ENCODE data around the gene U2AF1L4. TPM values are rescaled to one million over a fixed set of nuclear protein-coding genes. Genes with fewer than 3 reads are reported as not detected.

The U2AF1L4 gene
- total and polyA plus RNA-seq, 2 of the 4 experiments (the other 2 are of a cell fraction): 6.1 to 15.0 TPM

- no peak overlapping the region for H2BK15ac ChIP-seq (ENCODE audit: low read depth, low read length)
- H2BK5ac ChIP-seq (ENCODE audit: low read depth, low read length, poor library complexity, severe bottlenecking): no peak overlapping the region
- H3K27me3 ChIP-seq (ENCODE audit: control insufficient read depth, insufficient read depth, low read length): no peaks in the 10 kb centered on the region
- H3K9ac ChIP-seq (ENCODE audit: low read depth, low read length): no peak overlapping the region
- no peak overlapping the region for H2AFZ ChIP-seq (replicated peaks; ENCODE audit: low read length, poor library complexity)
- no peak overlapping the region for H2BK120ac ChIP-seq (ENCODE audit: low read depth, low read length)
- CTCF ChIA-PET: no interaction called here
- no peaks in the 10 kb centered on the region for H3K36me3 ChIP-seq (ENCODE audit: control insufficient read depth, insufficient read depth, low read length)
- no peaks in the 10 kb centered on the region for H4K20me1 ChIP-seq (ENCODE audit: insufficient read depth, low read length)
- no peaks in the 10 kb centered on the region for H3K9me1 ChIP-seq (ENCODE audit: insufficient read depth, low read length)
- H3K23ac ChIP-seq (ENCODE audit: low read depth, low read length): no peak overlapping the region
- intact Hi-C loops (cut with micrococcal nuclease) (no loop called here), in situ Hi-C loops (cut with MboI; ENCODE audit: low sequenced_read_pairs) (no loop called here), dilution Hi-C loops (cut with HindIII; ENCODE audit: low sequenced_read_pairs, unreplicated experiment) (no loop called here)
- H3K18ac ChIP-seq (ENCODE audit: low read depth, low read length): no peak overlapping the region
- no peak overlapping the region for H2AK9ac ChIP-seq (replicated peaks; ENCODE audit: low read depth, low read length, poor library complexity)
- H2AK5ac ChIP-seq (ENCODE audit: low read depth, low read length): no peak overlapping the region
- peaks cover 0 to 10% of the 10 kb centered on the region in 2 experiments; a peak in 1 of 4 replicates for H3K79me1 ChIP-seq (ENCODE audit: low read depth in 1 of 2, low read length in 2 of 2)
- no peak overlapping the region for H3K4me2 ChIP-seq (ENCODE audit: low read depth, low read length)
- no peak for TF ChIP-seq RFX5 (IDR thresholded peaks at IDR 0.05; ENCODE audit: low read depth, low read length)
- TF ChIP-seq ELK1 (IDR thresholded peaks at IDR 0.05; ENCODE audit: borderline replicate concordance, low read depth, low read length): no peak
- H2BK20ac ChIP-seq (ENCODE audit: low read depth, low read length): no peak overlapping the region
- no peak overlapping the region for H4K8ac ChIP-seq (ENCODE audit: low read depth in 2 of 2, low read length in 2 of 2)
- H3K4me1 ChIP-seq (ENCODE audit: control insufficient read depth, insufficient read depth, low read length): peaks cover 8% of the 10 kb centered on the region
- H3K14ac ChIP-seq (replicated peaks; ENCODE audit: low read depth, low read length): no peak overlapping the region
- BruUV-seq (replicated peaks): no TSS peak
- ATAC-seq (ENCODE audit: low read depth) (no peak), DNase-seq (no peak)
- no peak overlapping the region for H3K27ac ChIP-seq (ENCODE audit: insufficient read depth, low read length)
- no peak overlapping the region for H4K5ac ChIP-seq (ENCODE audit: low read depth, low read length)
- no peak overlapping the region for H3K4me3 ChIP-seq (ENCODE audit: insufficient read depth, low read depth, low read length)
- H3K9me3 ChIP-seq (ENCODE audit: control insufficient read depth, insufficient read depth, low read length): no peaks in the 10 kb centered on the region
- H3K4ac ChIP-seq (ENCODE audit: low read depth, low read length): no peak overlapping the region
- H3K56ac ChIP-seq (ENCODE audit: extremely low read depth, insufficient read depth, low read length): no peak overlapping the region
- H4K91ac ChIP-seq (ENCODE audit: insufficient read depth, low read depth, low read length): no peak overlapping the region
- WGBS, 2 experiments (ENCODE audit: extremely low coverage in 2 of 2, insufficient read length in 1 of 2): 67% methylated on average over 1 of the region's 11 CpGs; no CpG with 5 or more reads in 1 of the 2 experiments
- POLR2A ChIA-PET (ENCODE audit: unreplicated experiment): no interaction called here
Observed at GRCh38 chr19:35712567-35713505, 32.4 kb downstream of the U2AF1L4 start.
